Caki2 (cell line): ENCODE measurements around the gene TTC21A. TPM values are rescaled to one million over a fixed set of nuclear protein-coding genes. Genes with fewer than 3 reads are reported as not detected.
"Not testable (repeated sequence)": the region's sequence is repeated elsewhere in the genome, so short reads cannot be mapped to it uniquely, and the experiment has no call there.

Experiments
- DNase-seq: peaks from one replicate; pipeline ENCODE4 v3.0.0-alpha.2; 2015; ENCODE audit warnings: low read depth
- in situ Hi-C: cut with HindIII; loops from 2 replicates; pipeline ENCODE4 v1.10.0; 2016; ENCODE audit warnings: low sequenced_read_pairs, low pct_unique_long_range_greater_than_20kb, mixed read lengths
- total RNA-seq: library from RNA; depleted of rRNA; stranded (reverse); fragments of >200 nt; shearing (Covaris generic); gene quantifications from 2 replicates; pipeline ENCODE4 v1.2.3, GENCODE V29; 2014; ENCODE audit warnings: low replicate concordance

The TTC21A gene
- total RNA-seq, 1 experiment from 2014 or later: 0.54 TPM

DNA sequence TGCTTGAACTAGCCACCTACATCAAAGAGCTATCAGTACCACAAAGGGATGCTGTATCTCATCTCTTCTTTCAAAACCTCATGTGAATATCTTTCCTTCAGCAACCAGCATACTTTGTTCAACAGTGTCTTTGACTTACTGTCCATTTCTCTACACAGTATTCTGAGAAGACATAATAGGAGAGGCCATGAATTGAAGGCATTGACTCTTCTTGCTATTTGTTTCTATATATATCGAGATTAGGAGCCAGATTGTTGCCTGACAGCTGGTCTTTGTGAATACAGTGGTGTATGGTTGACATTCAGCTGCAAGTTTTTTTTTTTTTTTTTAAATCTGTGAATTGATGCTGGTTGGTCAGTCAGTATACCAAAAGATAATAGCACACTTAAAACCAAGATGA lies 58.0 kb downstream of the TTC21A start:
- no peak for DNase-seq

DNA sequence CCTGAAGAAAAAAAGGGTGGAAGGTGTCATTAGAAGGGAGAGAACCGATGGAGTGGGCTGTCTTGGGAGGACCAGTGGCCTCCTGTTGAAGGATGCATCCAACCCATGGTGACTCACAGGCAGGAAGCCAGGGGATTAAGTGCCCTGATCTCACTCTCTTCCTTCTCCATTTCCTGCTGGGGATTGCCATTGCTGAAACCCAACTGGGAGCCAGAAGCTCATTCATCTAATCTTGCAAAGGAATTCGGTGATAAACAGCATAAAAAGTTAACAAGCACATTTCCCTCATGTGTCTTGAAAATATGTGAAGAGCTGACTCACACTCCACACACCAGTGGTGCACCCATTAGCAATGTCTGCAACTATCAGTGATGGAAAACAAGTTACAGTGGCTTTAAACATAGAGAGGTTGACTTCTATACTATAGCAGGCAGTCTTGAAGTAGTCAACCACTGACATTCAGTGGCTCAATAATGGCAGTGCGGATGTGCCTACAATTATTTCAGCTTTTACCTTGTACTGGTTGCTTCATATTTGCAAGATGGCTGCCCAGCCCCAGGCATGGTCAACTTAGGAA lies 58.7 kb downstream of the TTC21A start:
- in situ Hi-C loops: no loop called here
- peak; percentile 31 for DNase-seq

More for the DNA sequence above, 58.0 kb downstream of the TTC21A start:
- in situ Hi-C loops: no loop called here

DNA sequence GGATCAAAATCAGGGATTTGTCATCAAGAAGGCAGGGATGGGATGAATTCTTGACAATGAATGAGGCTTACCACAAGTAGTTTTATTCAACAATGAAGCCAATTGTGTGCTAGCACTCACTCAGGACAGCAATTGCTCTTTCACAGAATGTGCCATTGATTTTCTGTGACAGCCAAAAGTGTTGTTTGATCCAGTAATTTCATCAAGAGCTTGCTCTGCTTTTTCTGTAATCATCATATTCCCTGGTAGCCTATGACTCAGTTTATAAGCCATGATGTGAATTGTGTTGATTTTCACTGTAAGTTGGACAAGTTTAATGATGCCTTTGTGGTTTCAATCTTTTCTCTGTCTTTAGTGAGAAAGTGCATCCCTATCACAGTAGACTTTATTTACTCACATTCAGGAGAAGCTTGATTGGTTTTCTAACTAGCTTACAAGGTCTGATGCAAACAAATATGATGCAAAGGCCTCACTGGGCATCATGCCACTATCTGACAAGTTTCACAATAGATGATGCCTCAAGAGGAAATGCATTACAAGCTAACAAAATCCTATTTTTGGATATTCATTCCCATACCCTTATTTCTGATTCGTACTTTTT lies 59.6 kb downstream of the TTC21A start:
- in situ Hi-C loops: no loop called here
- no peak for DNase-seq

DNA sequence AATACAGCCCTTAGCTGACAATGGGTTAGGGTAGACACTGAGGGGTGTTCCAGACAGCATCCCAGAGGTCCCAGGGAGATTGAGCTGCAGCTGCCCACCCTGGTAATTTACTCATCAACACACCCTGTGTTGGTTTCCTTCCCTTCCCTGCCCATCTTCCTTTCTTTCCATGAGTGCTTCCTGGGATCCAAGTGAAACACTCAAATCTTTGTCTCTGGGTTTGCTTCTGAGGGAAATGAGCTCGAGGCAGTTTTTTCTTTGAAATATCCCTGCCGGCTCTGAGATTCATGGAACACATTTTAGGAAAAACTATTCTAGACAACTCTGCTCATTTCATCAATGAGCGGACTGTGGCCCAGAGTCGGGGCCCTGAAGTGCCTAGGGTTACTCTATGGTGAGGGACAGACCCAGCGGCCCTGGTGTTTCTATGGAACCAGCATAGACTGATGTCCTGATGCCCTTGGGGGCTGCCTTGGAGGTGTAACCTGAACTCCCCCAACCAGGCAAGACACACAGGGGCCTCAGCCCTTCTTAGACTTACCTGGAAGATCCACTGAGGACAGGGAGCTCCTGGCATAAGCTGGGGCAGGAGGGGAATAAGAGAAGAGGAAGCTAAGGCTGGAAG lies 60.8 kb downstream of the TTC21A start:
- in situ Hi-C loops: no loop called here
- DNase-seq: no peak

DNA sequence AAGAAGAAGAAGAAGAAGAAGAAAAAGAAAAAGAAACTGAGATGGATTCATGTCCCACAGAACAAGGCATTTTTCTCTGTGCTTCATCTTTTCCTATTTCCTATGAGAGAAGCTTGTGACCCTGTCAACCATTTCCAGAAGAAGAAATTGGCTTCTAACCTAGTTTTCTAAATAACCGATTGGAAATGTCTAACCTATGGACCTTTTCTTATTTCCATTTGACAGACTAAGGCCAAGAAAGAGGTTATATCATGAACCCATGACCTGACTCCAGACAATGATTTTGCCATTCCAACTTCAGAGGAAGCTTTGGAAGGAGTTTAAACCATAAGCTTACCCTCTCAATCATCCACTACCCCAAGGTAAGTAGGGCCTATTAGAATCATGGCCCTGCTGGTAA lies 62.2 kb downstream of the TTC21A start:
- in situ Hi-C loops: no loop called here
- no peak for DNase-seq

DNA sequence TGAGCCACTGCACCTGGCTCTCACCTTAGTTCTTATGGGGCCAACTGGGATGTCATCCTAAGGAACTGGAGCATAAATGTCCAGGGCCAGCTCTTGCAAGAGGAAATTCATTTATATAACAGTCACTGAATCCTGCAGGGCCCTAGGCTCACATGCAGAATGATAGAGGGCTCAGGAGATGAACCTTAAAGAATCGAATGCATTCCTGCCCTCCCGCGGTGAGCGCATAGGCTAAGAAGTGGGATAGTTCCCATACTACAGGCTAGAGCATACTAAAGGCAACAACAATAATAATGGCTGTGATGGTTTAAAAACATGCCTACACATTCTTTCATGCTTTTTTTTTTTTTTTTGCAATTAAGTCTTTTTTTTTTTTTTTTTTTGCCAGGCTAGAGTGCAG lies 63.0 kb downstream of the TTC21A start:
- in situ Hi-C loops: no loop called here
- DNase-seq: no peak

DNA sequence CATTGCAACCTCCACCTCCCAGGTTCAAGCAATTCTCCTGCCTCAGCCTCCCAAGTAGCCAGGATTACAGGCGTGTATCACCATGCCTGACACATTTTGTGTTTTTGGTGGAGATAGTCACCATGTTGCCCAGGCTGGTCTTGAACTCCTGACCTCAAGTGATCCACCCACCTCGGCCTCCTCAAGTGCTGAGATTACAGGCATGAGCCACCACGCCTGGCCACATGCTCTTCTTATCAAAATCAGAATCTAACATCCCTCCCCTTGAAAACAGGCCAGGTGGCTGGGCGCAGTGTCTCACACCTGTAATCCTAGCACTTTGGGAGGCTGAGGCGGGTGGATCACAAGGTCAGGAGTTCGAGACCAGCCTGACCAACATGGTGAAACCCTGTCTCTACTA lies 63.4 kb downstream of the TTC21A start:
- DNase-seq, in situ Hi-C loops: not testable (repeated sequence)

DNA sequence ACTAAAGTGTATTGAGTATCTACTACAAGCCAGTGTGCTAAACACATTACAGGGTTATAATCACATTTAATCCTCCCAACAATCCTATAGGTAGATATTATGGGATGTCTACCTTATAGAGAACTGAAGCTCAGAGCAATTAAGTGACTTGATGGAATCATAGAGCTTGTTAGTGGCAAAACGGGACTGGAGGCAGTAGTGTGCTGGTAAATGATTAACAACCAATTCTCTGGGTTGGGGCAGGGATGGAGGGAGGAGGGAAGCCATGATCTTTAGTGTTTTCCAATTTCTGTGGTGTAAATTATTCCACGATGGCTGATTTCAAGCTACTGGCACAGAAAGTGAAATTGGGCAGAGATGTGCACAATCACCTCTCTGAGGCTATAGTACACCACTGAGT lies 64.4 kb downstream of the TTC21A start:
- in situ Hi-C loops: no loop called here

DNA sequence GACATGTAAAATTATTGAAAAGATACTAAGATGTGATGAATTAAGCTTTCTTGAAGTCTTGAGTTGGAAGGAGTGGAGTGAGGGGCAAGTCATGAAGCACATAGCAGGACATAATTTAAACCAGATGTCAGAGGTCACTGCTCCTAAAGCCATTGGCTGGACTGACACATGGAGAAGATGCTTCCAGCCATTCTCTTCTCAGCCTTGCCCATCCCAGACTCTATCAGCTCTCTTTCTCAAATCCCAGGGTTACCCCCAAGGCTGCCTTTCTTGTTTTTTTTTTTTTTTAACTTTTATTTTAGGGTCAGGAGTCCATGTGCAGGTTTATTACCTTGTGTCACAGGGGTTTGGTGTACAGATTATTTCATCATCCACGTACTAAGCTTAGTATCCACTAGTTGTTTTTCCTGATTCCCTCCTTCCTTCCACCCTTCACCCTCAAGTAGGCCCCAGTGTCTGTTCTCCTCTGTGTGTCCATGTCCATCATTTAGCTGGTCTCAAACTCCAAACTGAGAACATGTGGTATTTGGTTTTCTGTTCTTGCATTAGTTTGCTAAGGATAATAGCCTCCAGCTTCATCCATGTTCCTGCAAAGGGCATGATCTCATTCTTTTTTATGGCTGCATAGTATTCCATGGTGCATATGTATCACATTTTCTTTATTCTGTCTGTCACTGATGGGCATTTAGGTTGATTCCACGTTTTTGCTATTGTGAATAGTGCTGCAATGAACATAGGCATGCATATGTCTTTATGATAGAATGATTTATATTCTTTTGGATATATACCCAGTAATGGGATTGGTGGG lies 66.0 kb downstream of the TTC21A start:
- in situ Hi-C loops: no loop called here
- DNase-seq: no peak

More for the DNA sequence above, 64.4 kb downstream of the TTC21A start:
- no peak for DNase-seq

DNA sequence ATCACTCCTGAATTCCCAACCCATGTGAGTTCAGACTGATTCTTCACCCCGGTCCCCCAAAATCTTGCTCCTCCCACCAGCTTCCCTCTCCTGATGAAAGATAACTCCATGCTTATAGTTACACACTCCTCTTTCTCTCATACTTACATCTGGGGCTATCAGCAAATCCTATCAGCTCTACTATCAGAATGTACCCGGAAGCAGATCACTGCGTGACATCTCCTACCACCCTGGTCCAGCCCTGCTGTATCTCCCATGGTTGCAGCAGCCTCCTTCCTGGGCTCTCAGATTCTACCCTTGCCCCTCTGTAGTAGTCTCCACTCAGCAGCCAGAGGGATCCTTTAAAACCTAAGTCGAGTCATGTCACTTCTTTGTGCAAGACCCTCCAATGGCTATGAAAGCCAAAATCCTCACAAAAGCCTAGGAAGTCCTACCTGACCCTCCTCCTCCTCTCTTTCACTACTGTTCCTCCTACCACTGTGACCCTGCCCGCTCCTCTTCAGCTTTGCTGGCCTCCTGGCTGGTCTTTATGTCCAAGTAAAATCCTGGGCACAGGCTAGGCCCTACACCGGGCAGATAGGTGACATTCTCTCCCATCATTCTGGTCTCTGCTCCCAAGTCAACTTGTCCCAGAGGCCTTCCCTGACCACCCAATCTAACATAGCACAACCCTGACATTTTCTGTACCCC lies 68.7 kb downstream of the TTC21A start:
- in situ Hi-C loops: no loop called here
- no peak for DNase-seq

DNA sequence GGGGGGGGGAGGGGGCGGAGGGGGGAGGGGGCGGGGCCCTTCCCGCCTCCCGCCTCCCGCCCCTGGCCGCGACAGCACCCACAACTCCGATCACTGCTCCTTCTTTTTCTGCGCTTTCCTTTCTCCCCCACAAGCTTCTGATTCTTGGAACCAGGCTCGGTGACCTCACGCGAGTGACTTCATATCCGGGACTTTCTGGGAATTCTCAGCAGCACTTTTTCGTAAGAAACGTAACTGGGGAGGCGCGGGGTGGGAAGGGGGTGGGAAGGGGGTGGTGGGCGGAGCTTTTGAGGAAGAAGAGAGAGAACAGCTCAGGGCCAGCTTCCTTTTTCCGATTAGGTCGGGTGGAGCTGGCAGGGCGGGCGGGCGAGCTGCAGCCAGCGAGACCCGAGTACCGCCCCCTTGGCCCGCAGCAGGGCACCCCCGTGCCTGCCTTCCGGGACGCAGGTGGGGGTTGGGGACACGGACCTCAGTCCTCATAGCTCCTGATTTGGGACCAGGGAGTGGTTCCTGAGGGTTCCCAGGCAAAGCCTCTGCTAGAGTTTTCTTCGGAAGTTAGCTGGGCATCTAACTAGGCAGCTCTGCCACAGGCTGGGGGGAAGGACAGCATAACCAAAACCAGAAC lies 70.3 kb downstream of the TTC21A start:
- peak; percentile 62 for DNase-seq
- in situ Hi-C loops: no loop called here

DNA sequence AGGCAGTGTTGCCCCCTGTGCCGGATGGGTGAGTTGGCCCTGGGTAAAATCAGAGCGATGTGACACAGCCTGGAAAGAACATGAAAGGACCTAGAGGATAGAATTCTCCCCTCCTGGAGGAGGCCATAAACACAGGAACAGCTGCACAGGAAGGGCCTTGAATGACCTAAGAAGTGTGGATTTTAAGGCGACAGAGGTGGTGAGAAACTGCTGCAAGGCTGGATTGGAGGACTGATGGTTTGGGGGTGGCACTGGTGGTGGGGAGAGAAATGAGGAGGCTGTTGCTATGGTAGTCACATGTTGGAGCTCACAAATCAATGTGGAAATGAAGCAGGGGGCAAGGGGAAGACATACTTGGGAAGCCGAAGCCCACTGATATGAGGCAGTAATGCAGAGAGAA lies 71.1 kb downstream of the TTC21A start:
- in situ Hi-C loops: no loop called here
- no peak for DNase-seq

DNA sequence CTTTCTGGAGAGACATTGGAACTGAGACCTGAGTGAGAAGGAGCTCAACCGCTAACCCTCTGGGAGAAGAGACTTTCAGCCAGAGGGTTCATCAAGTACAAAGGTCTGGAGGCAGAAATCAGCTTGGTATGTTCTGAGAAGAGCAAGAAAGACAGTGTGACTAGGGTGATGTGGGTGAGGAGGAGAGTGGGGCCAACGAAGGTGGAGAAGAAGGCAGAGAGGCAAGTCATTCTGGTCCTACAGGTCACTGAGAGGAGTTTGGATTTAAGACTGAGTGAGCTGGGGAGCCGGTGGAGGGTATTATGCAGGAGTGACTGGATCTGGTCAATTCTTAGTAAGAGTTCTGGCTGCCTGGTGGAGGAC lies 72.7 kb downstream of the TTC21A start:
- DNase-seq: no peak
- in situ Hi-C loops: no loop called here

DNA sequence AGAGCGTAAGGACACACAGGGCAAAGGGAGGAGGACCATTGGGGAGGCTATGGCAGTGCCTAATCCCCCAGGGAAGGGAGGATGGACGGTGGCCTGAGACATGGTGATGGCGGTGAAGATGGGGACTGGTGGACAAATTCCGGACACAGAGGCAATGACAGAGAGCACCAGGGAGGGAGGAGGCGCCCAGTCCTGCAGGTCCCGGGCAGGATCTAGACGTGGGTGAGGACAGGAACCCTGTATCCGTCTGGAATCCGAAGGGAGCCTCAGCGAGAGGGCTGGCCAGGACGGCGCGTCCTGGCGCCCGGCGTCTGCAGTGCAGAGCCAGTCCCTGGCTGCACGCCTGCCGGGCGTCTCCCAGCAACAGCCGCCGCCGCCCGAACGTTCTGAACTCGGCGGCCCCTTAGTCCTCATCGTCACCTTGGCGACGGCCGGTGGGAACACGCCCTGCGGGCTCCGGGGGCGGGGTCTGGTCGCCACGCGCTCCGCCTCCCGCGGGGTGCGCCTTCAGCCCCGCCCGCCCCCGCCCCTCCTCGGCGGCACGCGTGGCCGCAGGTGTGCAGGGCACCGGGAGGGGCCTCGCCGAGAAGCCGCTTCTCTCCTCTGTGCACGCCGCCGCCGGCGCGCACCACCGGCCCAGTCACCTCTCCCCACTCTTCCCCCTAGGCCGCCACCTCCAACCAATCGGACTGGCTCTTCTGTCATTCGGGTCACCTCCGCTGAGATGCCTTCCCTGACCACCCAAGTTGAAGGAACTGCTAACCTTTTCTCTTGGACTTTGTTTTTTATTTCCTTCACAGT lies 73.3 kb downstream of the TTC21A start:
- in situ Hi-C loops: no loop called here
- DNase-seq: peak; percentile 84

DNA sequence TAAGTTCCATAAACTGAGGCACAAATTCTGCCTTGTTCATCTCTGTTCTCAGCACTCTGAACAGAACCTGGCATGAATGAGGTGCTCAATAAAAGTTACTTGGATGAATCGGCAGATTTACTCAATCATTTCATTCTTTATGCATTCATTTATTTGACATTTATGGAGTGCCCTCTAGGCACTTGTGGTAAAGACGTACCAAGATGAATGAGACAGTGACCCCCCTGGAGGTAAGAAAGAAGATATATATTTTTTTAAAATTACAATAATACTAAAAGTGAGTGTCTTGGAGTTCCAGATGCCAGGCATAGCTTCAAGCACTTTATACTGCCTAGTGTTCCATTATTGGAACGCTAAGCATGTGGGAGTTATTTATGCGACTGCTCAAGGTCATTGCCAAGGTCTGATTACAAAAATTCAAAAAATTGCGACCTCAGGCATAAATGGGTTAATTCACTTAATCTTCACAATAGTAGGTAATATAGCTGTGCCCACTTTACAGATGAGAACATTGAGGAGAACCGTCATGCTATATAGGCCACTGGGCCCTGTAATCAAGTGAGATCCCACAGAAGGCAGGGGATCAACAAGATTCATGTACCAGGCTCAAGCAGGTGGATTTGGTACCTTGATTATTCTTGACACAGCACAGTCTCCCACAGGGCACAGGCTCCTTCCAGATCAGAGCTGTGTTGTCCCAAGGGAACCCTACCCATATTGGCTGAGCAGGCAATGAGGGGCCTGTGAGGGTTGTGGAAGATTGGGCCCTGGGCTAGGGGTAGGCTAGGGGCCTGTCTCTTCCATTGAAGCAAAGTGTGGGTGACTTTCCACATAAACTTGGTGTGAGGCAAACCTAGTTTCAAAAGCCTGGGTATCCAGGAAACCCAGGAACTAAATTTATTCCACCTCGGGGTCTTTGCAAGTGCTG lies 74.2 kb downstream of the TTC21A start:
- in situ Hi-C loops: no loop called here

DNA sequence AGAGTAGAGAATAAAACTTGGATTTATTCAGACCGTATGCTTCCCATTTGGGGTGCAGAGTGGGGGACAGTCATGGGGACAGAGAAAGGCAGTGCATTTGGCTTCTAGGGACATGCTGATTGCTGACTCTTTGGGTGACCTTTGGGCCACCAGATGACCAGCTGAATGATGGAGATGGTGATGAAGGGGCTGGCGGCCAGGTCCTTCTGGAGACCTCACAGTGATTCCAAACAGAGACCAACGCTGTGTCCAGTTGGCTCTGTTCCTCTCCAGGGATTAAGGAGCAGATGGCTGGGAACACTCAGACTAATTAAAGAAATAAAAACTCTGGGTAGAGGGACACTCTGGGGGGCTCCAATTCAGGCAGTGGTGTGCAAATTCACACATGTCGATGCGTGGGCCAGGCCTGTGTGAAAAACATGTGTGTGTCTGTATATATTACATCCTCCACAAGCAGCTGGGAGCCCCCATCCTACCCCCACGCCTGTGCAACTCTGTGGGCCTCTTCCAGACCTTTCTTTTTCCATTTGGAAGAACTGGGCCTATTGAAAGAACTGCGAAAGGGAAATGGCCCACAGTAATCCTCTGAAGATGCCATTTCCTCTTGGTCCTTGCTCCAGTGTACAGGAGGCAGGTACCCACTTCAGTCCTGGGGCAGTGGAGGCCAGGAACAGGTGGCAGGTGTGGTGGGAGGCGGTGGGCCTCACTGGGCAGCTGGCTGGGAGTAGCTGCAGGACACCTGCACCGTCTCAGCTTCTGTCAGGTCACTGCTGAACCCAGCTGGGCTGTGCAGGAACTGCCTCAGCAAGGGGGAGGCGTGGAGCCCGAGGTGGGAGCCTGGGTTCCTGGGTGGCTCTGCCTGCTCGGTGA lies 76.0 kb downstream of the TTC21A start:
- DNase-seq: no peak
- in situ Hi-C loops: no loop called here

More for the DNA sequence above, 74.2 kb downstream of the TTC21A start:
- no peak for DNase-seq
